ENCODE data around the gene CD63.
"Not testable (repeated sequence)": the region's sequence is repeated elsewhere in the genome, so short reads cannot be mapped to it uniquely, and the experiment has no call there.

The CD63 gene

GRCh38 chr12:55728939-55729818 is at the start of gene CD63:
Gene CD63 (minus strand): TSS chr12:55729009. CDS start chr12:55728341, 668 bp downstream.
- peak; percentile 40 for DNase-seq

GRCh38 chr12:55777856-55778255 is 49.0 kb upstream of the CD63 start:
- DNase-seq = no peak

GRCh38 chr12:55771736-55772135 is 42.9 kb upstream of the CD63 start:
- no peak for DNase-seq

- DNase-seq = no peak
Measured at GRCh38 chr12:55767156-55767555, 38.3 kb upstream of the CD63 start.

- DNase-seq = no peak
Measured at GRCh38 chr12:55765736-55766290, 37.0 kb upstream of the CD63 start.

GRCh38 chr12:55762646-55763045 is 33.8 kb upstream of the CD63 start:
- DNase-seq = no peak

GRCh38 chr12:55760663-55761062 is 31.9 kb upstream of the CD63 start:
- no peak for DNase-seq

- DNase-seq = not testable (repeated sequence)
Measured at GRCh38 chr12:55758575-55758974, 29.8 kb upstream of the CD63 start.

DNA sequence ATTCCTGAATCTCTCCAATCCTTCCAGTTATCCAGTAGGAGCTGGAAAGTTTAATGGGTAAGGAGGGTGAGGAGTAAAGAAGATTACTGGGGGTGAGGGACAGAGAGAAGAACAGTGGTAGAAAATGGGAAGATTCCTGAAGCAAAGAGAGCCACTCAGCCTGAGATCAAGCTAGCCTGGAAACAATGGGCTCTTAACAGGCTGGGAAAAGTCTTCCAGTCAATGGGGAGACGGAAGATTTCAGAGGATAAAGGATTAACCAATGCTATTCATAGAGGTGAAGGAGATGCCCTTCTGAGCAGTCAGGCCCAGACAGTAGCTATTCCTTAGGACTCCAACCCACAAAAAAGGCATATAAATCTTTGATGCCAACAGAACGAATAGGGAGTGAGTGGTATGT is 28.9 kb upstream of the CD63 start:
- no peak for DNase-seq

DNA sequence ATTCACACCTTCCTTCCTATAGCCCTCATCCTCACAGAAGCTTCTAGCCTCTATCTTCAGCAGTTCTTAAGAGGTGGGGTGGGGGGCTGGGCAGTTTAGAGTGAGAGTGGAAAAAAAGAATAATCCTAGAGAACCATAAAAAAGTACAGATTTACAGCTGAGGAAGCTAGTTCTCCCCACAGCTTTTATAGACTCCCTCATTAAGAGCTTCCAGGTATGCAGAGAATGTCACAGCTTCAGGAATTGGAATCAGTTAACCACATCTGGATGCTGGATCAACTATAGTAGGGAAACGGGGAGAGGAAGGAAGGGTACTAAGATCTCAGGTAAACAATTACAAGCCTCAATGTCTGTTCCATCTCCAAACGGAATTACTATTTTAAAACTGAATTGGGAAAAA is 26.4 kb upstream of the CD63 start:
- DNase-seq = no peak

- no peak for DNase-seq
Measured at GRCh38 chr12:55748230-55748993, 19.6 kb upstream of the CD63 start.

GRCh38 chr12:55746913-55747231 is 18.1 kb upstream of the CD63 start:
- DNase-seq = no peak

DNA sequence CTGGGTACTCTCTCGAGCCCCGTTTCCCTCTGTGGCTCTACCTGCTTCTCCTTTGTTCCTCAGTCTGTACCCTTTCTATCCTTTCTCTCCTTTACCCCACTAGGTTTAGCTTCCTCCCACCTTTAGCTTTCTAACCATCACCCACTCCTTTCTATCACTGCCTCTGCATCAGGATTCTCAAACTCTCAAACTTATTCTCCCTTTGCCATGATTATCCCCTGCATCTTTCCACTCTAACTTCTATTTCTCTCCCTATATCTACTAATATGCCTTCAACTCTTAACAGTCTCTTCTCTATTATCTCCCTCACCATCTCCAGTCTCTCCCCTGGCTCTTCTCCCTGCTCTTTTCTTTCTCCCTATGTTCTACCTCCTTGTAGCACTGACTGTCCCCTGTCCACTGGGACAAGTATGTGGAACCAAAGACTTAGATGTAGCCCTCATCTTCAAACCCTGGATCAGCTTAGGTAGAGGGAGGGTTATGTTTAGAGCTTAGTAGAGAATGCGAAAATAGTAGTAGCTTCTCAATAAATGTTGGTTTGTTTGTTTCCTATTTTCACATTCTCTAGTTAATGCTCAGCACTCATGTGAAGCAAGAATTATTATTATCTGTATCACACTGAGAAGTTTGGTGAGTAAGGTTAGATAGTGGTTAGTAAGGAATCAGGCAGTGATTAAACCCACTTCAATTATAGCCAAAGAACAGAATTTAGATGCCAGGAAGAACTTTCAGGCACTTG is 17.5 kb upstream of the CD63 start:
- DNase-seq = no peak

GRCh38 chr12:55745361-55746173 is 16.8 kb upstream of the CD63 start:
- no peak for DNase-seq

DNA sequence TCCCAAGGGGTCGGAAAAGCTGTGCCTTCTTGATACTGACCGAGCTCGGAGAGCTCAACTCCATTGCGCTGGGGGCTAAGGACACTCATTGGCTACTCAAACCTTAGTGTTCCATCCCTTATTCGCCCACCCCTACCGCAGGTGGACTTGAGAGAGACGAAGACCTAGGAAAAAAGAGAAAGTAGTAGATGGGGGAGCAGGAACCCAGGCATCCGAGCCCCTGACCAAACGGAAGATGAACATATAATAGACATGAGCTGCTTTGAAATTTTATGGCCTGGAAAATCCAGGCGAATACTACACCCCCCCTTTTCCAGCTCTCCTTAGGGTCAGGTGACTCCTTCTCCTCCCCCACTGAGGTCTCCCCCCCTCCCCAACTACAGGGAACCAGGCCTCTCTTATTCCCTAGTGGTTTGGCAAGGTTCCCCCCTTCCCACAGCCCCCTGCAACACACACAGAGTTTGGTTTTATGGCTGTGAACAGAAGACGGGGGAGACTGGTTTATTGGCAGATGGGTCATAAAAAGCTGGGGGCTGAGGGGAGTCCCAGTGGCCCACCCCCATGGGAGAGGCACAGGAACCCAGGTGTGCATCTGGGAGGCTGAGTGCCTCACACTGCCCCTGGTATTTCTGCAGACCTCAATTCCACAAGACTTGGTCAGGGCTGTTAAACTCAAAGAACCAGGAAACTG is 15.7 kb upstream of the CD63 start:
- no peak for DNase-seq

- peak; percentile 43 for DNase-seq
Measured at GRCh38 chr12:55743406-55744339, 14.9 kb upstream of the CD63 start.

- peak; percentile 61 for DNase-seq
Measured at GRCh38 chr12:55742719-55743405, 14.1 kb upstream of the CD63 start, which contains the start of gene GDF11. Gene GDF11 (plus strand): TSS chr12:55743122. CDS start chr12:55743317, 195 bp downstream.

- no peak for DNase-seq
Measured at GRCh38 chr12:55741931-55742680, 13.3 kb upstream of the CD63 start.

- DNase-seq = no peak
Measured at GRCh38 chr12:55739025-55739378, 10.2 kb upstream of the CD63 start.

All from activated effector memory CD4-positive, alpha-beta T cell treated with Interleukin-2 at 50 U/mL for 16 hours (primary cell).